GM21576 (cell line): ENCODE measurements around the gene RNF121.
A peak's percentile ranks its signal among the peaks of the same experiment; 100 is the strongest.

Experiments used
- ATAC-seq: cut with Tn5 transposase; IDR thresholded peaks from one replicate; pipeline ENCODE4 v1.9.1; 2021; ENCODE audit warnings: mild to moderate bottlenecking, moderate library complexity; ENCODE audit not compliant: unreplicated experiment

RNF121 gene

GRCh38 chr11:71986131-71986530 is 57.3 kb downstream of the RNF121 start:
- no peak for ATAC-seq

- no peak for ATAC-seq
These were observed 58.7 kb downstream of the RNF121 start for GRCh38 chr11:71987521-71987920.

- no peak for ATAC-seq
These were observed 59.2 kb downstream of the RNF121 start for GRCh38 chr11:71988050-71988449.

GRCh38 chr11:71990701-71991100 is 61.9 kb downstream of the RNF121 start:
- ATAC-seq = no peak

- ATAC-seq = peak; percentile 69
These were observed 62.6 kb downstream of the RNF121 start for GRCh38 chr11:71991494-71991893.

- no peak for ATAC-seq
These were observed 63.4 kb downstream of the RNF121 start for GRCh38 chr11:71992136-71992730.

- no peak for ATAC-seq
These were observed 65.9 kb downstream of the RNF121 start for GRCh38 chr11:71994786-71995185.

GRCh38 chr11:71995726-71996291 is 67.0 kb downstream of the RNF121 start:
- no peak for ATAC-seq

- no peak for ATAC-seq
These were observed 67.7 kb downstream of the RNF121 start for GRCh38 chr11:71996517-71996916.

GRCh38 chr11:71996946-71997345 is 68.1 kb downstream of the RNF121 start:
- ATAC-seq = no peak

GRCh38 chr11:71997594-71997993 is 68.7 kb downstream of the RNF121 start:
- no peak for ATAC-seq

- ATAC-seq = no peak
These were observed 69.2 kb downstream of the RNF121 start for GRCh38 chr11:71998061-71998460.

GRCh38 chr11:71998649-71999310 is 69.9 kb downstream of the RNF121 start, which contains the start of gene IL18BP:
IL18BP (plus strand) TSS chr11:71998909; CDS start chr11:71999985, 1,076 bp downstream.
- ATAC-seq = no peak

- ATAC-seq = no peak
These were observed 70.5 kb downstream of the RNF121 start for GRCh38 chr11:71999362-71999761.

- no peak for ATAC-seq
These were observed 71.0 kb downstream of the RNF121 start for GRCh38 chr11:71999798-72000197.

- ATAC-seq = no peak
These were observed 71.5 kb downstream of the RNF121 start for GRCh38 chr11:72000202-72000867.

- no peak for ATAC-seq
These were observed 72.4 kb downstream of the RNF121 start for GRCh38 chr11:72001285-72001684.

- ATAC-seq = no peak
These were observed 73.2 kb downstream of the RNF121 start for GRCh38 chr11:72001834-72002591.

- ATAC-seq = no peak
These were observed 74.3 kb downstream of the RNF121 start for GRCh38 chr11:72002841-72003775.

GRCh38 chr11:72003776-72004171 is 74.9 kb downstream of the RNF121 start:
- ATAC-seq = no peak
